ENCODE data around the gene TRIM29. TPM values are rescaled to one million over a fixed set of nuclear protein-coding genes. Genes with fewer than 3 reads are reported as not detected.
A peak's percentile ranks its signal among the peaks of the same experiment; 100 is the strongest.

The TRIM29 gene
- total RNA-seq, 3 donors from 2014 or later = 10.6 to 58.7 (median 45.9) TPM

DNA sequence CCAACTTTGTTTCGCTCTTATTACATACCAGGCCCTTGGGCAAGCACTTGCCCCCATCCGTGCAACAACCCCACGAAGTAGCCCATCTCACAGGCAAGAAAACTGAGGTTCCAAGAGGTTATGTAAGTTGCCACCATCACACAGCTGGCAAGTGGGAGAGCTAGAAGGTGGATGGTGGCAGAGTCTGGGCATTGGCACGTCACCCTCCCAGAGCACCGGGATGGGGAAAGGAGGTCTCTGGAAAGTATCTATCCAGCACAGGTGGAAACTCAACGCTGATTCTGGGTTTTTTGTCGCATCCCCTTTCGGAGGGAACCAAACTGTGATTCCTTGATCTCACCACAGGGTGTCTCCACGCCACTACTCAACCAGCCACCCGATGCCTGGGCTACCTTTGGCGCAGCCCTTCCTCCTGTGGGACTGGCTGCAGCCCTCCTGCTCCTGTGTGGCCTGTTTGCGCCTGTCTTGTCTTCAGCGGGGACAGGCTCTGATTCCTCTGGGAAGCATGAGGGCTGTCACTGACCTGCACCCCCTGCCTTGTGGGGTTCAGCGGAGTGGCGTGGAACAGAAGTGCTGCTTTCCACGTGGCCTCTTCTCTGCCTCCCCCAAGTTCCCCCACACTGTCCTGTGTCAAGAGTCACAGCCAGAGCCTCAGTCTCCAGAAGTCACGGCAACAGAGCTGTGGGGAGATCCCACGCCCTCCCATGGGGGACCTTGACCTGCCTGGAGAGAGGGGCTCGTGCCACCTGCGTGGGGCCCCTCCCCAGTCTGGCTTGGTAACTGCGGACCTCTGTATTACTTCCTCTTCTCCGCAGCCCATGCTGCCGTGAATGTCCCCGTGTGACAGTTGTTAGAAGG, 34.4 kb upstream of the TRIM29 start:
- peak overlapping the region in 1 of 2 donors; percentile 32 for H3K27ac ChIP-seq
- TF ChIP-seq, protein P1, sequence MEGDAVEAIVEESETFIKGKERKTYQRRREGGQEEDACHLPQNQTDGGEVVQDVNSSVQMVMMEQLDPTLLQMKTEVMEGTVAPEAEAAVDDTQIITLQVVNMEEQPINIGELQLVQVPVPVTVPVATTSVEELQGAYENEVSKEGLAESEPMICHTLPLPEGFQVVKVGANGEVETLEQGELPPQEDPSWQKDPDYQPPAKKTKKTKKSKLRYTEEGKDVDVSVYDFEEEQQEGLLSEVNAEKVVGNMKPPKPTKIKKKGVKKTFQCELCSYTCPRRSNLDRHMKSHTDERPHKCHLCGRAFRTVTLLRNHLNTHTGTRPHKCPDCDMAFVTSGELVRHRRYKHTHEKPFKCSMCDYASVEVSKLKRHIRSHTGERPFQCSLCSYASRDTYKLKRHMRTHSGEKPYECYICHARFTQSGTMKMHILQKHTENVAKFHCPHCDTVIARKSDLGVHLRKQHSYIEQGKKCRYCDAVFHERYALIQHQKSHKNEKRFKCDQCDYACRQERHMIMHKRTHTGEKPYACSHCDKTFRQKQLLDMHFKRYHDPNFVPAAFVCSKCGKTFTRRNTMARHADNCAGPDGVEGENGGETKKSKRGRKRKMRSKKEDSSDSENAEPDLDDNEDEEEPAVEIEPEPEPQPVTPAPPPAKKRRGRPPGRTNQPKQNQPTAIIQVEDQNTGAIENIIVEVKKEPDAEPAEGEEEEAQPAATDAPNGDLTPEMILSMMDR (IDR thresholded peaks at IDR 0.05) = peak; percentile 88 to 95 (median 90)
- TF ChIP-seq POLR2AphosphoS5 (IDR thresholded peaks at IDR 0.05) (peak in 2 of 3 donors; percentile 37 to 54), POLR2A (IDR thresholded peaks at IDR 0.05) (no peak)
- peak in 1 of 2 donors; percentile 67 for DNase-seq (ENCODE audit: low spot score in 2 of 2)
- H3K27me3 ChIP-seq = no peaks in the 10 kb centered on the region
- peaks cover 0 to 5% of the 10 kb centered on the region in 2 donors for H3K4me1 ChIP-seq
- H3K36me3 ChIP-seq = no peaks in the 10 kb centered on the region
- no peaks in the 10 kb centered on the region for H3K9me3 ChIP-seq
- no peak overlapping the region for H3K4me3 ChIP-seq
- intact Hi-C loops (cut with DNase I; ENCODE audit: low total_unique reads) = no loop called here

GRCh38 chr11:120170741-120171261, 32.9 kb upstream of the TRIM29 start:
- DNase-seq (ENCODE audit: low spot score in 2 of 2) = no peak
- no peaks in the 10 kb centered on the region for H3K36me3 ChIP-seq
- no peak overlapping the region for H3K4me3 ChIP-seq
- no peaks in the 10 kb centered on the region for H3K9me3 ChIP-seq
- intact Hi-C loops (cut with DNase I; ENCODE audit: low total_unique reads) = no loop called here
- H3K27me3 ChIP-seq = no peaks in the 10 kb centered on the region
- TF ChIP-seq, protein P1 (IDR thresholded peaks at IDR 0.05) = no peak
- TF ChIP-seq POLR2AphosphoS5 (IDR thresholded peaks at IDR 0.05) (no peak), POLR2A (IDR thresholded peaks at IDR 0.05) (no peak)
- H3K27ac ChIP-seq = no peak overlapping the region
- H3K4me1 ChIP-seq = peaks cover 0 to 5% of the 10 kb centered on the region in 2 donors

- no peaks in the 10 kb centered on the region for H3K27me3 ChIP-seq
- H3K27ac ChIP-seq = peak overlapping the region in 1 of 2 donors; percentile 76
- H3K4me1 ChIP-seq = peaks cover 0 to 5% of the 10 kb centered on the region in 2 donors
- no peaks in the 10 kb centered on the region for H3K36me3 ChIP-seq
- no peaks in the 10 kb centered on the region for H3K9me3 ChIP-seq
- peak overlapping the region in 2 of 3 donors; percentile 56 to 81 for H3K4me3 ChIP-seq
- no peak for DNase-seq (ENCODE audit: low spot score in 2 of 2)
- intact Hi-C loops (cut with DNase I; ENCODE audit: low total_unique reads) = loop anchor here (5.0 kb wide), 1 partner anchor 67 kb away; no protein-coding TSS in a partner anchor
- TF ChIP-seq POLR2AphosphoS5 (IDR thresholded peaks at IDR 0.05) = no peak
- no peak for TF ChIP-seq POLR2A (IDR thresholded peaks at IDR 0.05)
- TF ChIP-seq, protein P1 (IDR thresholded peaks at IDR 0.05) = no peak
These were observed 32.2 kb upstream of the TRIM29 start for GRCh38 chr11:120169981-120170698.

DNA sequence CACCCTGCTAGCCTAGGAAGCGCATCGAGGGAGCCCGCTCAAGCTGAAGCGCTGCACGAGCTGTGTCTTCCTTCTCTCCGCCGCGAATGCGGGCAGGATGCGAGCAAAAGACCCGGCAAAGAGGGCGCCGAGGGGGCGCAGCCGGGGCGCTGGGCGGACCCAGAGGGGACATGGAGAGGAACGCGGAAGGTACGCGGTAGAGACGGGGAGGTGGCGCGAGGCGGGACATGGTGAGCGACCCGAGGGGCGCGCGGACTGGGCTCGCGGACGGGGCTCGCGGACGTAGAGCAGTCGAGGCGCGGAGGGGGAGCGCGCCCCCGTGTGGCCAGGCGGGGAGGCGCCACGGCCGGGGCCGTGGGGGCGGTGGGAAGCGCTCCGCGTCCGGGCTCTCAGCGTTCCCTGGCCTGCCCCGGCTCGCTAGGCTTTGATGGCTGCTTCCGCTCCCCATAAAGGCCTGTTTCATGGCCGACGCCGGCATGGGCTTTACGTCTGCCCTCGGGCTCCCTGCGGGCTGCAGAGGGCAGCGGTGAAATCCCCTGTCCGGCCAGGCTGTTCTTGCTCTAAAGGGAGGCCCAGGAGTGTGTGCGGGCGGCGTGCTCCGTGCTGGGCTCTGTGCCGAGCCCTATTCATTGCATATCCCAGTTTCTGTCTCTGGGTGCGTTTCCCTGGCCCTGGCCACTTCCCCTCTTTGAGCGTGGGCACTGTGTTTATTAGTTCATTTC, 31.2 kb upstream of the TRIM29 start:
- peak in 1 of 2 donors; percentile 59 for DNase-seq (ENCODE audit: low spot score in 2 of 2)
- Histone ChIP-seq H3K27me3 (no peaks in the 10 kb centered on the region), H3K36me3 (no peaks in the 10 kb centered on the region), H3K27ac (peak overlapping the region; percentile 57 to 76), H3K4me3 (peak overlapping the region; percentile 39 to 81 (median 56)), H3K4me1 (peaks cover 0 to 5% of the 10 kb centered on the region in 2 donors), H3K9me3 (no peaks in the 10 kb centered on the region)
- TF ChIP-seq, protein P1 (IDR thresholded peaks at IDR 0.05) = peak; percentile 40 to 82 (median 62)
- no peak for TF ChIP-seq POLR2A (IDR thresholded peaks at IDR 0.05)
- peak in 1 of 3 donors; percentile 36 for TF ChIP-seq POLR2AphosphoS5 (IDR thresholded peaks at IDR 0.05)
- intact Hi-C loops (cut with DNase I; ENCODE audit: low total_unique reads) = loop anchor here (5.0 kb wide), 1 partner anchor 68 kb away; no protein-coding TSS in a partner anchor
